Activated naive CD4-positive, alpha-beta T cell treated with anti-CD3 and anti-CD28 coated beads, Interleukin-2, amount 50 U/mL, for 16 hours (primary cell): ENCODE data around the gene MUC2.

Experiments
- DNase-seq: peaks from one replicate; pipeline ENCODE4 v3.0.0-alpha.2; 2020

Gene MUC2

GRCh38 chr11:1037506-1038055, 37.1 kb upstream of the MUC2 start:
- DNase-seq, result no peak

- DNase-seq, result no peak
These were observed 36.3 kb upstream of the MUC2 start for GRCh38 chr11:1038361-1038760.

GRCh38 chr11:1038921-1039320, 35.8 kb upstream of the MUC2 start:
- DNase-seq, result no peak

GRCh38 chr11:1039481-1040427, 34.9 kb upstream of the MUC2 start:
- DNase-seq, result no peak

GRCh38 chr11:1040428-1041148, 34.1 kb upstream of the MUC2 start:
- no peak for DNase-seq

GRCh38 chr11:1041149-1041467, 33.6 kb upstream of the MUC2 start:
- no peak for DNase-seq

- DNase-seq, result no peak
These were observed 33.2 kb upstream of the MUC2 start for GRCh38 chr11:1041471-1041870.

- no peak for DNase-seq
These were observed 32.6 kb upstream of the MUC2 start for GRCh38 chr11:1041936-1042608.

- no peak for DNase-seq
These were observed 31.8 kb upstream of the MUC2 start for GRCh38 chr11:1042626-1043562.

- no peak for DNase-seq
These were observed 31.0 kb upstream of the MUC2 start for GRCh38 chr11:1043563-1044096.

GRCh38 chr11:1044160-1044559, 30.5 kb upstream of the MUC2 start:
- DNase-seq, result no peak

GRCh38 chr11:1047595-1048156, 27.0 kb upstream of the MUC2 start:
- DNase-seq, result no peak

- DNase-seq, result no peak
These were observed 26.2 kb upstream of the MUC2 start for GRCh38 chr11:1048375-1049070.

GRCh38 chr11:1049071-1049405, 25.6 kb upstream of the MUC2 start:
- no peak for DNase-seq

GRCh38 chr11:1049431-1049891, 25.2 kb upstream of the MUC2 start:
- no peak for DNase-seq

- DNase-seq, result peak; percentile 8
These were observed 24.6 kb upstream of the MUC2 start for GRCh38 chr11:1049911-1050580.

GRCh38 chr11:1050581-1051355, 23.9 kb upstream of the MUC2 start:
- DNase-seq, result peak; percentile 74

- no peak for DNase-seq
These were observed 23.1 kb upstream of the MUC2 start for GRCh38 chr11:1051356-1052132.
